B cell (primary cell): Measurements from ENCODE around the gene CD63. TPM values are rescaled to one million over a fixed set of nuclear protein-coding genes. Genes with fewer than 3 reads are reported as not detected.

ENCODE experiments used
- ATAC-seq: fragments of 200-7000 bp; cut with Tn5 transposase; one replicate; pipeline ENCODE4 v1.10.0; 2021; ENCODE audit warnings: low read depth, mild to moderate bottlenecking, moderate number of reproducible peaks, moderate library complexity
- CTCF ChIA-PET: fragments of 350-600 bp; sonication (Branson Sonifier 250); formaldehyde crosslinking; loops from one replicate; lab custom pipeline; 2021; ENCODE audit warnings: antibody characterized with exemption, inconsistent platforms; lab: Charles Lee
- POLR2A ChIA-PET: fragments of 350-600 bp; sonication (Branson Sonifier 250); formaldehyde crosslinking; loops from one replicate; lab custom pipeline; 2021; ENCODE audit warnings: antibody characterized with exemption; lab: Charles Lee
- DNase-seq: peaks from one replicate; pipeline ENCODE4 v3.0.0; 2013
- H2AFZ ChIP-seq: 2 replicates; pipeline ENCODE4 v1.6.1; 2012; ENCODE audit warnings: mild to moderate bottlenecking, low read depth, low read length; ENCODE audit not compliant: insufficient read depth, poor library complexity, severe bottlenecking
- H3K27ac ChIP-seq, 2 donors: 1 replicate in 1 of 2; 2 replicates in 1 of 2; pipeline ENCODE4 v1.5.1; 2012 to 2013; ENCODE audit warnings: low read length in 2 of 2, mild to moderate bottlenecking in 2 of 2, moderate library complexity in 1 of 2
- H3K27me3 ChIP-seq, 4 experiments: fragments of 200-600 bp in 1 of 4; sonication (generic) in 1 of 4; replicated peaks in 1 of 4; 1 replicate in 2 of 4; 2 replicates in 2 of 4; pipeline versions ENCODE4 v1.6.1 to v1.7.0; 2013 to 2016; ENCODE audit warnings: low read length in 3 of 4, mild to moderate bottlenecking in 2 of 4, mixed read lengths in 1 of 4, moderate library complexity in 1 of 4; ENCODE audit not compliant: insufficient read depth in 4 of 4, control insufficient read depth in 3 of 4; ENCODE audit errors: control extremely low read depth in 1 of 4
- H3K36me3 ChIP-seq, 2 experiments: replicated peaks in 1 of 2; 1 replicate in 1 of 2; 2 replicates in 1 of 2; pipeline versions ENCODE4 v1.6.1 to v1.7.1; 2013; ENCODE audit warnings: low read length in 1 of 2; ENCODE audit not compliant: insufficient read depth in 2 of 2, control insufficient read depth in 1 of 2; ENCODE audit errors: control extremely low read depth in 1 of 2, extremely low read depth in 1 of 2
- H3K4me1 ChIP-seq, 2 donors: fragments of 200-600 bp in 1 of 2; sonication (generic) in 1 of 2; 1 replicate in 1 of 2; 2 replicates in 1 of 2; pipeline versions ENCODE4 v1.5.1 to v1.6.1; 2013 to 2017; ENCODE audit warnings: low read length in 2 of 2; ENCODE audit not compliant: control insufficient read depth in 2 of 2, insufficient read depth in 2 of 2
- H3K4me2 ChIP-seq: replicated peaks from 2 replicates; pipeline ENCODE3; 2012; ENCODE audit warnings: mild to moderate bottlenecking, low read depth, low read length; ENCODE audit not compliant: poor library complexity, severe bottlenecking
- H3K4me3 ChIP-seq, 5 experiments: fragments of 200-600 bp in 1 of 5; sonication (generic) in 1 of 5; 1 replicate in 3 of 5; 2 replicates in 2 of 5; pipeline versions ENCODE4 v1.5.1 to v1.7.0; 2011 to 2016; ENCODE audit warnings: low read length in 4 of 5, mild to moderate bottlenecking in 4 of 5, low read depth in 2 of 5, control low read depth in 1 of 5, moderate library complexity in 1 of 5; ENCODE audit not compliant: insufficient read depth in 1 of 5; ENCODE audit errors: control extremely low read depth in 1 of 5, extremely low read depth in 1 of 5
- H3K79me2 ChIP-seq: fragments of 200-600 bp; sonication (generic); one replicate; pipeline ENCODE4 v1.6.0; 2016; ENCODE audit warnings: low read length; ENCODE audit not compliant: control insufficient read depth, insufficient read depth
- H3K9ac ChIP-seq: fragments of 200-600 bp; sonication (generic); 2 replicates; pipeline ENCODE4 v1.6.1; 2017; ENCODE audit warnings: mild to moderate bottlenecking, low read length, moderate library complexity
- H3K9me3 ChIP-seq, 3 donors: one replicate each; pipeline versions ENCODE4 v1.6.1 to v1.7.1; 2013; ENCODE audit warnings: low read length in 2 of 3; ENCODE audit not compliant: control insufficient read depth in 2 of 3, insufficient read depth in 1 of 3; ENCODE audit errors: control extremely low read depth in 1 of 3
- H4K20me1 ChIP-seq: 2 replicates; pipeline ENCODE4 v1.6.0; 2012; ENCODE audit warnings: mild to moderate bottlenecking, low read length; ENCODE audit not compliant: insufficient read depth, control insufficient read depth, poor library complexity, severe bottlenecking
- H3K27ac Mint-ChIP-seq: one replicate; pipeline ENCODE4 v1.8.0; 2021; ENCODE audit warnings: mixed read lengths
- H3K27me3 Mint-ChIP-seq: one replicate; pipeline ENCODE4 v1.8.0; 2021; ENCODE audit warnings: mixed read lengths
- H3K4me1 Mint-ChIP-seq: one replicate; pipeline ENCODE4 v1.8.0; 2021; ENCODE audit warnings: mixed read lengths
- H3K4me3 Mint-ChIP-seq: one replicate; pipeline ENCODE4 v1.8.0; 2021; ENCODE audit warnings: mixed read lengths
- H3K9me3 Mint-ChIP-seq: one replicate; pipeline ENCODE4 v1.8.0; 2022; ENCODE audit warnings: mixed read lengths; ENCODE audit not compliant: insufficient read depth
- EZH2 ChIP-seq: IDR thresholded peaks from 2 replicates; pipeline ENCODE4 v1.6.1; 2012; ENCODE audit warnings: borderline replicate concordance, low read depth, mild to moderate bottlenecking, moderate library complexity, low read length; ENCODE audit not compliant: insufficient read depth, poor library complexity, severe bottlenecking
- WGBS: methylation state at CpG from one replicate; pipeline ENCODE4 v1.1.5; 2013; ENCODE audit warnings: missing lambda C conversion rate; ENCODE audit not compliant: insufficient coverage; 5-methylcytosine and 5-hydroxymethylcytosine counted together
- intact Hi-C: fragments of 100-400 bp; cut with micrococcal nuclease; formaldehyde crosslinking; loops from one replicate; pipeline ENCODE4 v1.10.0; 2022
- polyA plus RNA-seq: library from polyadenylated mRNA; depleted of rRNA; stranded (reverse); fragments of >200 nt; gene quantifications from 2 replicates; pipeline ENCODE4 v1.2.3, GENCODE V29; 2012
- total RNA-seq, 2 donors: library from RNA; stranded (reverse); fragments of 120-200 nt in 1 of 2; gene quantifications; 1 replicate in 1 of 2; 2 replicates in 1 of 2; pipeline versions ENCODE4 v1.2.3 to v1.2.4, GENCODE V29; 2013 to 2022
- TF ChIP-seq, protein P1 (sequence below): fragments of 200-600 bp; IDR thresholded peaks from one replicate; pipeline ENCODE4 v1.8.0; 2022; ENCODE audit warnings: antibody characterized with exemption, mild to moderate bottlenecking

CD63 gene
- total and polyA plus RNA-seq, 2 donors (not counting 1 experiment from before 2014, with no cell fraction given): 43.0 to 104 TPM

DNA sequence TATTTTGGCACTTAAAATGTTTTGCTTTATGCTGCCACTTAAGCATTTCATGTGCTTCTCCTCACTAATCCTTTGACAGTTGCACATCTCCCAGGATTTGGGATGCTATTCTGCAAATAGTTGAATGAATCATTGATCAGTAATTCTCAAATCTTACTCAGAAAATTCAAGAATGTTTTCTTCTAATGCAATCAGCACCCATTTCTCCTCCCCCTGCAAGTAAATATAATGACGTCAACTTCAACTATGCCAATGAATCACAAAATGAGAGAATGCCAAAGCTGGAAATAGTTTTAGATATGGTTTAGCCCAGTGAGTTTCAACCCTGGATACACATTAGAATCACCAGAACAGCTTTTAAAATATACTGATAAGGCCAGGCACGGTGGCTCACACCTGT lies 15.1 kb downstream of the CD63 start:
- Histone ChIP-seq H2AFZ (no peak overlapping the region), H3K9ac (no peak overlapping the region), H3K27me3 (peaks cover 0 to 9% (median 2%) of the 10 kb centered on the region in 4 experiments), H3K4me1 (peaks cover 20 to 34% of the 10 kb centered on the region in 2 donors), H3K36me3 (peaks cover 0 to 1% of the 10 kb centered on the region in 2 experiments), H3K9me3 (no peaks in the 10 kb centered on the region), H3K27ac (no peak overlapping the region), H3K4me2 (no peak overlapping the region), H3K79me2 (peaks cover 22% of the 10 kb centered on the region), H3K4me3 (no peak overlapping the region), H4K20me1 (peaks cover 18% of the 10 kb centered on the region)
- ChIA-PET POLR2A (no interaction called here), CTCF (interaction anchor here (0.6 to 2.5 kb wide), 3 partner anchors 8 to 57 kb away, joined by 4 to 16 read pairs (median 8); no protein-coding TSS in a partner anchor)
- intact Hi-C loops: no loop called here
- no peak for ATAC-seq
- peaks cover 42% of the 10 kb centered on the region for H3K4me1 Mint-ChIP-seq
- peak overlapping the region; percentile 1 for H3K4me3 Mint-ChIP-seq
- H3K9me3 Mint-ChIP-seq: no peaks in the 10 kb centered on the region
- H3K27me3 Mint-ChIP-seq: peaks cover 9% of the 10 kb centered on the region
- no peak overlapping the region for H3K27ac Mint-ChIP-seq
- WGBS: 83% methylated on average over 1 of the region's 2 CpGs
- TF ChIP-seq, protein P1, sequence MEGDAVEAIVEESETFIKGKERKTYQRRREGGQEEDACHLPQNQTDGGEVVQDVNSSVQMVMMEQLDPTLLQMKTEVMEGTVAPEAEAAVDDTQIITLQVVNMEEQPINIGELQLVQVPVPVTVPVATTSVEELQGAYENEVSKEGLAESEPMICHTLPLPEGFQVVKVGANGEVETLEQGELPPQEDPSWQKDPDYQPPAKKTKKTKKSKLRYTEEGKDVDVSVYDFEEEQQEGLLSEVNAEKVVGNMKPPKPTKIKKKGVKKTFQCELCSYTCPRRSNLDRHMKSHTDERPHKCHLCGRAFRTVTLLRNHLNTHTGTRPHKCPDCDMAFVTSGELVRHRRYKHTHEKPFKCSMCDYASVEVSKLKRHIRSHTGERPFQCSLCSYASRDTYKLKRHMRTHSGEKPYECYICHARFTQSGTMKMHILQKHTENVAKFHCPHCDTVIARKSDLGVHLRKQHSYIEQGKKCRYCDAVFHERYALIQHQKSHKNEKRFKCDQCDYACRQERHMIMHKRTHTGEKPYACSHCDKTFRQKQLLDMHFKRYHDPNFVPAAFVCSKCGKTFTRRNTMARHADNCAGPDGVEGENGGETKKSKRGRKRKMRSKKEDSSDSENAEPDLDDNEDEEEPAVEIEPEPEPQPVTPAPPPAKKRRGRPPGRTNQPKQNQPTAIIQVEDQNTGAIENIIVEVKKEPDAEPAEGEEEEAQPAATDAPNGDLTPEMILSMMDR: no peak
- TF ChIP-seq EZH2: no peak
- no peak for DNase-seq

DNA sequence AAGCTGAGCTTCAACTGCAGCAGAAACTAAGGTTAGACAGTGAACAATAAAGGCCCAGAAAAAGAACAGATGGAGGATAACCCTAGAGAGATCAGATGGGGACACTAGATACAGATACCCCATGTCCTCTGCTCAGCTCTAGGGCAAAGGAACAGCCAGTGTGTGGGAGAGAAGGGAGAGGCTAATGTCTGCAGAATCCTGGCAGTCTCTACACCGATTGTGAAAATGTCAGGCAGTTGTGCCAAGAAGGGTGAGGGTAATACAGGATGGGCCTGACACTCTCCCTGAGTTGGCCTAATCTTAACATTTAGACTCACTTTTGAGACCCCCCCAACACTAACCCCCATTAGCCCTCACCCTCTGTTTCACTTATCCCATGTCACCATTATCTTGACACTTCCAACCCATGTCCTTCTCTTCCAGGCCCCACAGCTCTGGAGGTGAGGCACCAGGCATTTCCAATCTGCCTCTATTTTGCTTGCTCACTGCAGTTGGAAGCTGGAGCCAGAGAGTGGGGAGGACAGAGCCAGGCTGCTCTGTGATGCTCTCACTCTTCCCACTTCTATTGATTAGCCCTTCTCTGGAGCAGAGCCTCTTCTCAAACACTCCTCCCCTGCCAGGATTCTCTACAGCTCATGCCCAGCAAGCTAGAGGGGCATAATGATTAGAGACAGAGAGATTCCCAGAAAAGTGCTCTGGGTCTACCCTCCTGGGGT lies 16.0 kb downstream of the CD63 start:
- Histone ChIP-seq H3K4me3 (no peak overlapping the region), H2AFZ (no peak overlapping the region)

More for the DNA sequence above, 16.0 kb downstream of the CD63 start:
- Histone ChIP-seq H4K20me1 (peaks cover 15% of the 10 kb centered on the region), H3K36me3 (no peaks in the 10 kb centered on the region), H3K27ac (no peak overlapping the region), H3K4me1 (peaks cover 28 to 35% of the 10 kb centered on the region in 2 donors), H3K79me2 (peaks cover 14% of the 10 kb centered on the region), H3K9me3 (no peaks in the 10 kb centered on the region), H3K27me3 (peaks cover 0 to 10% (median 4%) of the 10 kb centered on the region in 4 experiments), H3K9ac (no peak overlapping the region), H3K4me2 (no peak overlapping the region)
- no peak overlapping the region for H3K4me3 Mint-ChIP-seq
- ChIA-PET CTCF (interaction anchor here (1.9 to 2.5 kb wide), 2 partner anchors 26 to 56 kb away, joined by 8 to 16 read pairs; no protein-coding TSS in a partner anchor), POLR2A (interaction anchor here (0.8 kb wide), 1 partner anchor 662 kb away, joined by 3 read pairs; no protein-coding TSS in a partner anchor)
- no peak for DNase-seq
- intact Hi-C loops: no loop called here
- no peak for TF ChIP-seq EZH2
- TF ChIP-seq, protein P1: no peak
- H3K4me1 Mint-ChIP-seq: peaks cover 41% of the 10 kb centered on the region
- H3K27ac Mint-ChIP-seq: no peak overlapping the region
- ATAC-seq: no peak
- no CpG with 5 or more reads among the region's 1 CpG for WGBS
- H3K9me3 Mint-ChIP-seq: no peaks in the 10 kb centered on the region
- peaks cover 15% of the 10 kb centered on the region for H3K27me3 Mint-ChIP-seq
